Ascending aorta (tissue), 2 donors: Measurements from ENCODE around the gene SENP8. TPM values are rescaled to one million over a fixed set of nuclear protein-coding genes. Genes with fewer than 3 reads are reported as not detected.
A peak's percentile ranks its signal among the peaks of the same experiment; 100 is the strongest.

ENCODE experiments used
- DNase-seq, 2 donors: peaks; one replicate each; pipeline ENCODE4 v3.0.0-alpha.2; 2019; ENCODE audit warnings: low spot score in 2 of 2
- H3K27ac ChIP-seq, 2 donors: fragments of 200-600 bp; sonication (generic); one replicate each; pipeline ENCODE4 v1.5.1; 2016 to 2017; ENCODE audit warnings: mild to moderate bottlenecking in 1 of 2
- H3K27me3 ChIP-seq: fragments of 200-600 bp; sonication (generic); one replicate; pipeline ENCODE4 v1.5.1; 2017
- H3K36me3 ChIP-seq, 2 donors: fragments of 200-600 bp; sonication (generic); one replicate each; pipeline ENCODE4 v1.5.1; 2016
- H3K4me1 ChIP-seq, 2 donors: fragments of 200-600 bp; sonication (generic); one replicate each; pipeline ENCODE4 v1.5.1; 2016 to 2017; ENCODE audit warnings: mild to moderate bottlenecking in 1 of 2
- H3K4me3 ChIP-seq, 2 donors: fragments of 200-600 bp; sonication (generic); one replicate each; pipeline ENCODE4 v1.5.1; 2016 to 2017; ENCODE audit warnings: mild to moderate bottlenecking in 1 of 2
- H3K9me3 ChIP-seq, 2 donors: fragments of 200-600 bp; sonication (generic); one replicate each; pipeline ENCODE4 v1.5.1; 2016
- CTCF ChIP-seq, 3 experiments: fragments of 200-600 bp in 2 of 3; fragments of 450-650 bp in 1 of 3; sonication (generic) in 2 of 3; IDR thresholded peaks; one replicate each; pipeline ENCODE4 v1.5.1; 2016 to 2019; ENCODE audit warnings: antibody characterized with exemption in 3 of 3, mild to moderate bottlenecking in 1 of 3, moderate library complexity in 1 of 3
- intact Hi-C: fragments of 100-400 bp; cut with DNase I; formaldehyde crosslinking; loops from one replicate; pipeline ENCODE4 v1.15.1; 2023
- total RNA-seq: library from RNA; depleted of rRNA; stranded (reverse); fragments of >200 nt; gene quantifications from one replicate; pipeline ENCODE4 v1.1.0, GENCODE V29; 2016

Gene SENP8
- total RNA-seq, 1 donor from 2014 or later: 3.5 TPM

GRCh38 chr15:72155635-72156616 lies 37.7 kb downstream of the SENP8 start:
- Histone ChIP-seq H3K27me3 (no peaks in the 10 kb centered on the region), H3K9me3 (no peaks in the 10 kb centered on the region), H3K36me3 (no peaks in the 10 kb centered on the region), H3K4me3 (peak overlapping the region; percentile 54 to 64), H3K4me1 (peaks cover 0 to 6% of the 10 kb centered on the region in 2 donors), H3K27ac (peak overlapping the region; percentile 47 to 82)
- peak; percentile 81 to 88 (median 83) for TF ChIP-seq CTCF (IDR thresholded peaks at IDR 0.05)
- peak in 1 of 2 donors; percentile 93 for DNase-seq
- intact Hi-C loops: loop anchor here (1.0 to 10.0 kb wide), 3 partner anchors 38 to 414 kb away; partner anchors contain the start of genes MYO9A and SENP8

- TF ChIP-seq CTCF (IDR thresholded peaks at IDR 0.05): no peak
- DNase-seq: no peak
- Histone ChIP-seq H3K27me3 (no peaks in the 10 kb centered on the region), H3K36me3 (no peaks in the 10 kb centered on the region), H3K27ac (no peak overlapping the region), H3K4me1 (peaks cover 0 to 6% of the 10 kb centered on the region in 2 donors), H3K9me3 (no peaks in the 10 kb centered on the region), H3K4me3 (no peak overlapping the region)
- intact Hi-C loops: loop anchor here (5.0 to 10.0 kb wide), 2 partner anchors 262 to 415 kb away; no protein-coding TSS in a partner anchor
These were observed 38.7 kb downstream of the SENP8 start for GRCh38 chr15:72156928-72157327.

- no peak for TF ChIP-seq CTCF (IDR thresholded peaks at IDR 0.05)
- Histone ChIP-seq H3K4me3 (no peak overlapping the region), H3K9me3 (no peaks in the 10 kb centered on the region), H3K27ac (no peak overlapping the region), H3K27me3 (no peaks in the 10 kb centered on the region), H3K4me1 (no peaks in the 10 kb centered on the region), H3K36me3 (no peaks in the 10 kb centered on the region)
- DNase-seq: no peak
- intact Hi-C loops: no loop called here
These were observed 42.6 kb downstream of the SENP8 start for GRCh38 chr15:72160696-72161245.

GRCh38 chr15:72161361-72162132 lies 43.3 kb downstream of the SENP8 start:
- H3K27me3 ChIP-seq: no peaks in the 10 kb centered on the region
- H3K27ac ChIP-seq: no peak overlapping the region
- H3K9me3 ChIP-seq: no peaks in the 10 kb centered on the region
- intact Hi-C loops: no loop called here
- no peaks in the 10 kb centered on the region for H3K4me1 ChIP-seq
- no peaks in the 10 kb centered on the region for H3K36me3 ChIP-seq
- DNase-seq: no peak
- no peak for TF ChIP-seq CTCF (IDR thresholded peaks at IDR 0.05)
- H3K4me3 ChIP-seq: no peak overlapping the region

- H3K36me3 ChIP-seq: no peaks in the 10 kb centered on the region
- intact Hi-C loops: no loop called here
These were observed 44.4 kb downstream of the SENP8 start for GRCh38 chr15:72162569-72162968.

More at GRCh38 chr15:72162569-72162968, 44.4 kb downstream of the SENP8 start:
- Histone ChIP-seq H3K27ac (no peak overlapping the region), H3K4me3 (no peak overlapping the region), H3K27me3 (no peaks in the 10 kb centered on the region), H3K4me1 (no peaks in the 10 kb centered on the region), H3K9me3 (no peaks in the 10 kb centered on the region)
- TF ChIP-seq CTCF (IDR thresholded peaks at IDR 0.05): no peak
- no peak for DNase-seq
